ENCODE results near the gene RAD18. TPM values are rescaled to one million over a fixed set of nuclear protein-coding genes. Genes with fewer than 3 reads are reported as not detected.

RAD18 gene
- total RNA-seq, 1 donor from 2014 or later, result 6.3 TPM

Other genes starting within 250 kb of the RAD18 start
- gene CAV3, start 229.7 kb downstream of the RAD18 start, total RNA-seq, result 27.5 TPM
- gene OXTR, start 193.9 kb downstream of the RAD18 start, total RNA-seq, result 0.54 TPM

Data from Right ventricle myocardium superior (tissue), 1 donor.